Type B pancreatic cell (in vitro differentiated cells): Measurements from ENCODE around the gene U2SURP. TPM values are rescaled to one million over a fixed set of nuclear protein-coding genes. Genes with fewer than 3 reads are reported as not detected.

Experiments
- DNase-seq: peaks from one replicate; pipeline ENCODE4 v3.0.0; 2021; ENCODE audit warnings: mixed read lengths; ENCODE audit not compliant: unreplicated experiment; ENCODE audit errors: extremely low spot score
- H3K27ac Mint-ChIP-seq: 2 replicates; pipeline ENCODE4 v1.8.0; 2021; ENCODE audit warnings: mild to moderate bottlenecking, mixed read lengths
- H3K27me3 Mint-ChIP-seq: 2 replicates; pipeline ENCODE4 v1.8.0; 2021; ENCODE audit warnings: mixed read lengths
- H3K36me3 Mint-ChIP-seq: 2 replicates; pipeline ENCODE4 v1.8.0; 2021; ENCODE audit warnings: mixed read lengths
- H3K4me1 Mint-ChIP-seq: one replicate; pipeline ENCODE4 v1.8.0; 2021; ENCODE audit warnings: mixed read lengths; ENCODE audit not compliant: unreplicated experiment
- H3K4me3 Mint-ChIP-seq: 2 replicates; pipeline ENCODE4 v1.8.0; 2021; ENCODE audit warnings: mild to moderate bottlenecking, mixed read lengths
- H3K9me3 Mint-ChIP-seq: 2 replicates; pipeline ENCODE4 v1.8.0; 2021; ENCODE audit warnings: mixed read lengths
- total RNA-seq: library from RNA; stranded (reverse); gene quantifications from 2 replicates; pipeline ENCODE4 v1.2.1, GENCODE V29; 2021; ENCODE audit warnings: low replicate concordance
- TF ChIP-seq, protein P1 (sequence below): fragments of 200-600 bp; sonication (generic); conservative IDR thresholded peaks from 2 replicates; pipeline ENCODE4 v1.5.0; 2021; ENCODE audit warnings: antibody characterized with exemption, mild to moderate bottlenecking

The U2SURP gene
- total RNA-seq, 1 donor from 2014 or later = 129 TPM

DNA sequence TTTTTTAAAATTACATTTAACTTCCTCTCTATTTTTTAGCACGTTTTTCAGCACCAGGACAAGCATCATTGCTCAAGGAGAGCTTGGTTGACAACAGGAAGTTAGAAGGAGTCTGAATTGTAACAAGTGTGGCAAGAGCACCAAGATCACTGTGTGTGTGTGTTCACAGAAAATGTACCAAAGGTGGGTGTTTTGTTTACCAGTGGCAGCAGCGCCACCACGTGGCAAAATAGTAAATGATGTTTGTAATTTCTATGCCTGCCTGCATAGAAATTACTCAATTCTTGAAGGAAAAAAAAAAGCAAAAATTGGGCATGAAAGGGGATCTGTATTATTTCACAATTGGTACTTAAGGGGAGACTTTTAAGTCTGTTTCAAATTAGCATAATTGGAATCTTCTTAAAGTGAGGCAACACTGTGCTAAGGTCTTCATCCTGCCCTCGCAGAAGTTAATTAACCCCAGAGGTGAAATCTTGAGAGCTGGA is 7.4 kb upstream of the U2SURP start:
- H3K27ac Mint-ChIP-seq = no peak overlapping the region
- no peaks in the 10 kb centered on the region for H3K36me3 Mint-ChIP-seq
- DNase-seq = no peak
- H3K4me1 Mint-ChIP-seq = peaks cover 5% of the 10 kb centered on the region
- H3K27me3 Mint-ChIP-seq = peaks cover 5% of the 10 kb centered on the region
- TF ChIP-seq, protein P1, sequence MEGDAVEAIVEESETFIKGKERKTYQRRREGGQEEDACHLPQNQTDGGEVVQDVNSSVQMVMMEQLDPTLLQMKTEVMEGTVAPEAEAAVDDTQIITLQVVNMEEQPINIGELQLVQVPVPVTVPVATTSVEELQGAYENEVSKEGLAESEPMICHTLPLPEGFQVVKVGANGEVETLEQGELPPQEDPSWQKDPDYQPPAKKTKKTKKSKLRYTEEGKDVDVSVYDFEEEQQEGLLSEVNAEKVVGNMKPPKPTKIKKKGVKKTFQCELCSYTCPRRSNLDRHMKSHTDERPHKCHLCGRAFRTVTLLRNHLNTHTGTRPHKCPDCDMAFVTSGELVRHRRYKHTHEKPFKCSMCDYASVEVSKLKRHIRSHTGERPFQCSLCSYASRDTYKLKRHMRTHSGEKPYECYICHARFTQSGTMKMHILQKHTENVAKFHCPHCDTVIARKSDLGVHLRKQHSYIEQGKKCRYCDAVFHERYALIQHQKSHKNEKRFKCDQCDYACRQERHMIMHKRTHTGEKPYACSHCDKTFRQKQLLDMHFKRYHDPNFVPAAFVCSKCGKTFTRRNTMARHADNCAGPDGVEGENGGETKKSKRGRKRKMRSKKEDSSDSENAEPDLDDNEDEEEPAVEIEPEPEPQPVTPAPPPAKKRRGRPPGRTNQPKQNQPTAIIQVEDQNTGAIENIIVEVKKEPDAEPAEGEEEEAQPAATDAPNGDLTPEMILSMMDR = peak; percentile 88
- H3K4me3 Mint-ChIP-seq = no peak overlapping the region
- no peaks in the 10 kb centered on the region for H3K9me3 Mint-ChIP-seq

DNA sequence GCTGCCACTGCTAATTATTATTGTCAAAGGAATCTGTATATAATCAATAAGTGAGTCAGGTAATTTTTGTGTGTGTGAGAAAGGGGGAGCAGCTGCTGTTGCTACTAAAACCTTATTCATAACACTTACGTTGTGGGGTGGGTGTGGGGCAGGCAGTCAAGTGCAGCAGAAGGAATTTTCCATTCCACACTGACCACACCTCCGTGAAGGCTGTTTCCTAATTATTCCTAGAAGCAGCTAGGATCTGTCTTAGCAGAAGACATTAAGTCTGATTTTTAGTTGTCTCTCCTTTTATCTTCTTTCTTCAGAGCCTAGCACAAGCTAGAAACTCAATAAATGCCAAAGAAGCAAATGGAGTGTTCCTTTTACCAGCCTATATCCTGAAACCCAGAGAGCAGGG is 4.0 kb upstream of the U2SURP start:
- H3K36me3 Mint-ChIP-seq = no peaks in the 10 kb centered on the region
- H3K27me3 Mint-ChIP-seq = peaks cover 5% of the 10 kb centered on the region
- H3K4me1 Mint-ChIP-seq = peaks cover 22% of the 10 kb centered on the region
- TF ChIP-seq, protein P1 = no peak
- H3K9me3 Mint-ChIP-seq = no peaks in the 10 kb centered on the region
- no peak overlapping the region for H3K27ac Mint-ChIP-seq
- no peak overlapping the region for H3K4me3 Mint-ChIP-seq
- no peak for DNase-seq

DNA sequence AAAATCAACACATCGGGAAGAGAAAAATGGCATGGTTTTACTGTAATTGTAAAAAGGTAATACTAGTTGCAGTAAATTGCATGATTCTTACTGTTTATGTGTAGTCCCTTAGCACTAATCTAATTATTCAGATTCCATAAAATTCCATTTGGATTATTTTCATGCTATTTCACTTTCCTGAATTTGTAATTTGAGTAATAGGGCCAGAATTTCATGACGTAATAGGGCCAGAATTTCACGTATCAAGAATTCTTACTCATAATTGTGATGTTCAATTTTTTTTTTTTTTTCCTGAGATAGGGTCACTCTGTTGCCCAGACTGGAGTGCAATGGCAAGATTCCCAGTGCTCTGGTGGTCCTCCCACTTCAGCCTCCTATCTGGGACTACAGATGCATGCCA is 2.9 kb upstream of the U2SURP start:
- H3K27ac Mint-ChIP-seq = no peak overlapping the region
- no peak overlapping the region for H3K4me3 Mint-ChIP-seq
- no peaks in the 10 kb centered on the region for H3K36me3 Mint-ChIP-seq
- TF ChIP-seq, protein P1 = no peak
- peaks cover 5% of the 10 kb centered on the region for H3K27me3 Mint-ChIP-seq
- peaks cover 28% of the 10 kb centered on the region for H3K4me1 Mint-ChIP-seq
- H3K9me3 Mint-ChIP-seq = no peaks in the 10 kb centered on the region
- no peak for DNase-seq

DNA sequence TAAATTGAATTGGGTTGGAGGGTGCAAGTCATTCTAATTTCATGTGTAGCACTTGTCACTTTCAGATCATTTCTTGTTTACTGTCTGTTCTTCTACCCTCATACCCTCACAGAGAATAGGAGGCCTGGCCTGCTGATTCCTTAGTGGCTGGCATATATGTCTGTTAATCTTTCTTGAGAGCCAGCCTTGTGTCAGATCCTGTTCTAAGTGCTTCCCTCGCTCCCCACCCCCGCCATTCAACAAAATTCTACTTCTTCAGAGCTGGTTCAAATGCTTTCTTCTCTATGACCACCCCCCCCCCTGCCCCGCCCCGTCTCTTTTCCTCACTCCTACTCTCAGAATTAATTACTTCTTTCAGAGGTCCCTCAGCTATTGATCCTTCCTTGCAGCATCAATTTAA is 1.5 kb upstream of the U2SURP start:
- Mint-ChIP-seq H3K4me1 (peaks cover 28% of the 10 kb centered on the region), H3K36me3 (no peaks in the 10 kb centered on the region), H3K4me3 (peak overlapping the region; percentile 98), H3K9me3 (no peaks in the 10 kb centered on the region), H3K27me3 (no peaks in the 10 kb centered on the region), H3K27ac (peak overlapping the region; percentile 98)
- no peak for DNase-seq
- TF ChIP-seq, protein P1 = no peak

DNA sequence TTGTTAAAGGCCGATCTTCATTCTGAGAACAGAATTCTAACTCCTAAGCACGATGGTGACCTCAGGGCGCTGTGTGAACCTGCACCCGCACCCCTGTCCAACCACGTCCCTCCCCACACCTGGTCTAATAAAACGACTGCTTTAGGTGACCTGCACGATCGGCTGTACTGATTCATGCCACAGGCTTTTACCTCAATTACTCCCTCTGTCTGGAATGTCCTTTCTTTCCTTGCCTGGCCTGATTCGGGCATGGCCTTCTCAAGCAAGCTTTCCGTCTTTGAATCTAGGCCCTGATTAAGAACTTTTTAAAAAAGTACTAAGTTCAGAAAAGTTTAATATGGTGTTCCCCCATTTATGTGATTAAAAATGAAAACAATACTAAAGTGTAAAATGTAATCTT is 842 bp upstream of the U2SURP start:
- H3K27ac Mint-ChIP-seq = peak overlapping the region; percentile 98
- no peaks in the 10 kb centered on the region for H3K9me3 Mint-ChIP-seq
- H3K4me3 Mint-ChIP-seq = peak overlapping the region; percentile 98
- TF ChIP-seq, protein P1 = no peak
- peaks cover 28% of the 10 kb centered on the region for H3K4me1 Mint-ChIP-seq
- H3K27me3 Mint-ChIP-seq = no peaks in the 10 kb centered on the region
- H3K36me3 Mint-ChIP-seq = no peaks in the 10 kb centered on the region
- DNase-seq = no peak

DNA sequence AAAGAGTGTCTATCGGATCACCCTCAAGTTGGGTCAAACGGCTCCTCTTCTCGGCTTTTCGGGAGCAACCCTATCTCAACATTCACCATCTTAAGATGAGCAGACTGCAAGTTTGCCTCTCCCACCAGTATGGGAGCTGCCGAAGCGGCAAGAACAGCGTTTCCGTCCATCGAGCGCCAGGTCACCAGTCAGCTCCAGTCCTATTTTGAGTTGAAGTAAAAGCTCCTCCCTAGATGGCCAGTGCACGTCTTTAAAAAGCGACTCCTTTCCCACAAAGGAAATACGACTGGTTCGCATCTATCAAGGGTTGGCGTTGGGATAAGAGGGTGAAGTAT is 369 bp upstream of the U2SURP start:
- H3K27me3 Mint-ChIP-seq = no peaks in the 10 kb centered on the region
- peaks cover 1% of the 10 kb centered on the region for H3K36me3 Mint-ChIP-seq
- H3K9me3 Mint-ChIP-seq = no peaks in the 10 kb centered on the region
- no peak for DNase-seq
- TF ChIP-seq, protein P1 = no peak
- H3K27ac Mint-ChIP-seq = peak overlapping the region; percentile 98
- H3K4me3 Mint-ChIP-seq = peak overlapping the region; percentile 98
- H3K4me1 Mint-ChIP-seq = peaks cover 28% of the 10 kb centered on the region
